Measurements from ENCODE around the gene VSIG2.

DNA sequence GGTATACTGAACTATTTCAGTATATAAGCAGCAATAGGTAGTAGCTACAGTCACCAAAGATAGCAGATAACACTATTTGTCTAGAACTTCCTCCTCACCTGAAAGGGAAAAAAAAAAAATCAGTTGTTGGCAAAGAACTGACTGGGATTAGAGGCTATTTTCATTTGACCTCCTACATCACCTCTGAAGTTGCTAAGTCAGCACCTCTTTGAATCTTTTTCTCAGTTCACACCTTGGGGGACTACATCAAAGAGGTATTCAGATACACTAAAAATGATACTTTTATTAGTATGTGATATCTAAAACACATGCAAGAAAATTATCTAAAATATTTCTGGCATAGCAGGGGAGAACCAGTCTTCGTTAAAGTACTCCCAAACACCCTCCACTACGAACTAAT, 32.0 kb upstream of the VSIG2 start:
- TF ChIP-seq, protein P1, sequence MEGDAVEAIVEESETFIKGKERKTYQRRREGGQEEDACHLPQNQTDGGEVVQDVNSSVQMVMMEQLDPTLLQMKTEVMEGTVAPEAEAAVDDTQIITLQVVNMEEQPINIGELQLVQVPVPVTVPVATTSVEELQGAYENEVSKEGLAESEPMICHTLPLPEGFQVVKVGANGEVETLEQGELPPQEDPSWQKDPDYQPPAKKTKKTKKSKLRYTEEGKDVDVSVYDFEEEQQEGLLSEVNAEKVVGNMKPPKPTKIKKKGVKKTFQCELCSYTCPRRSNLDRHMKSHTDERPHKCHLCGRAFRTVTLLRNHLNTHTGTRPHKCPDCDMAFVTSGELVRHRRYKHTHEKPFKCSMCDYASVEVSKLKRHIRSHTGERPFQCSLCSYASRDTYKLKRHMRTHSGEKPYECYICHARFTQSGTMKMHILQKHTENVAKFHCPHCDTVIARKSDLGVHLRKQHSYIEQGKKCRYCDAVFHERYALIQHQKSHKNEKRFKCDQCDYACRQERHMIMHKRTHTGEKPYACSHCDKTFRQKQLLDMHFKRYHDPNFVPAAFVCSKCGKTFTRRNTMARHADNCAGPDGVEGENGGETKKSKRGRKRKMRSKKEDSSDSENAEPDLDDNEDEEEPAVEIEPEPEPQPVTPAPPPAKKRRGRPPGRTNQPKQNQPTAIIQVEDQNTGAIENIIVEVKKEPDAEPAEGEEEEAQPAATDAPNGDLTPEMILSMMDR (IDR thresholded peaks at IDR 0.05; ENCODE audit: poor library complexity): no peak
- no peak for TF ChIP-seq EZH2 (IDR thresholded peaks at IDR 0.05; ENCODE audit: borderline replicate concordance)
- no peak for TF ChIP-seq EZH2phosphoT487 (IDR thresholded peaks at IDR 0.05; ENCODE audit: low read depth, severe bottlenecking, unreplicated experiment)

All from hepatocyte (in vitro differentiated cells).